HG03060 (cell line): ENCODE results near the gene NEURL1.
"Not testable (repeated sequence)": the region's sequence is repeated elsewhere in the genome, so short reads cannot be mapped to it uniquely, and the experiment has no call there.

Experiments used
- ATAC-seq: cut with Tn5 transposase; IDR thresholded peaks from one replicate; pipeline ENCODE4 v1.9.1; 2021; ENCODE audit warnings: low read depth, moderate number of reproducible peaks; ENCODE audit not compliant: unreplicated experiment

NEURL1 gene

GRCh38 chr10:103512591-103513379, 19.3 kb downstream of the NEURL1 start:
- ATAC-seq = no peak

- ATAC-seq = no peak
Measured at GRCh38 chr10:103513380-103514060, 20.0 kb downstream of the NEURL1 start.

- ATAC-seq = no peak
Measured at GRCh38 chr10:103514244-103514643, 20.7 kb downstream of the NEURL1 start.

GRCh38 chr10:103517234-103518085, 24.0 kb downstream of the NEURL1 start:
- ATAC-seq = no peak

GRCh38 chr10:103519798-103520197, 26.3 kb downstream of the NEURL1 start:
- ATAC-seq = no peak

- not testable (repeated sequence) for ATAC-seq
Measured at GRCh38 chr10:103522006-103522405, 28.5 kb downstream of the NEURL1 start.

GRCh38 chr10:103523683-103524082, 30.2 kb downstream of the NEURL1 start:
- no peak for ATAC-seq

GRCh38 chr10:103525901-103526300, 32.4 kb downstream of the NEURL1 start:
- ATAC-seq = no peak

GRCh38 chr10:103527476-103527875, 34.0 kb downstream of the NEURL1 start:
- ATAC-seq = not testable (repeated sequence)

- ATAC-seq = no peak
Measured at GRCh38 chr10:103528549-103528948, 35.0 kb downstream of the NEURL1 start.

- ATAC-seq = no peak
Measured at GRCh38 chr10:103529539-103529938, 36.0 kb downstream of the NEURL1 start.

- no peak for ATAC-seq
Measured at GRCh38 chr10:103533827-103534226, 40.3 kb downstream of the NEURL1 start.

- ATAC-seq = no peak
Measured at GRCh38 chr10:103534621-103535498, 41.4 kb downstream of the NEURL1 start.

GRCh38 chr10:103535595-103535994, 42.1 kb downstream of the NEURL1 start:
- ATAC-seq = no peak

- ATAC-seq = no peak
Measured at GRCh38 chr10:103539751-103540150, 46.2 kb downstream of the NEURL1 start.

- no peak for ATAC-seq
Measured at GRCh38 chr10:103540722-103541121, 47.2 kb downstream of the NEURL1 start.

- no peak for ATAC-seq
Measured at GRCh38 chr10:103541616-103542015, 48.1 kb downstream of the NEURL1 start.

- ATAC-seq = no peak
Measured at GRCh38 chr10:103542764-103543616, 49.5 kb downstream of the NEURL1 start.
